GM18507 (cell line): ENCODE results near the gene FCRL1.

Experiments used
- DNase-seq: peaks from one replicate; pipeline ENCODE4 v3.0.0; 2011; ENCODE audit warnings: low read depth; ENCODE audit not compliant: insufficient read length; ENCODE audit errors: extremely low spot score
- FAIRE-seq: peaks from 2 replicates; lab custom pipeline; 2011; peaks lifted over from hg19 to GRCh38; lab: Jason Lieb, UNC

FCRL1 gene, protein sequence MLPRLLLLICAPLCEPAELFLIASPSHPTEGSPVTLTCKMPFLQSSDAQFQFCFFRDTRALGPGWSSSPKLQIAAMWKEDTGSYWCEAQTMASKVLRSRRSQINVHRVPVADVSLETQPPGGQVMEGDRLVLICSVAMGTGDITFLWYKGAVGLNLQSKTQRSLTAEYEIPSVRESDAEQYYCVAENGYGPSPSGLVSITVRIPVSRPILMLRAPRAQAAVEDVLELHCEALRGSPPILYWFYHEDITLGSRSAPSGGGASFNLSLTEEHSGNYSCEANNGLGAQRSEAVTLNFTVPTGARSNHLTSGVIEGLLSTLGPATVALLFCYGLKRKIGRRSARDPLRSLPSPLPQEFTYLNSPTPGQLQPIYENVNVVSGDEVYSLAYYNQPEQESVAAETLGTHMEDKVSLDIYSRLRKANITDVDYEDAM

DNA sequence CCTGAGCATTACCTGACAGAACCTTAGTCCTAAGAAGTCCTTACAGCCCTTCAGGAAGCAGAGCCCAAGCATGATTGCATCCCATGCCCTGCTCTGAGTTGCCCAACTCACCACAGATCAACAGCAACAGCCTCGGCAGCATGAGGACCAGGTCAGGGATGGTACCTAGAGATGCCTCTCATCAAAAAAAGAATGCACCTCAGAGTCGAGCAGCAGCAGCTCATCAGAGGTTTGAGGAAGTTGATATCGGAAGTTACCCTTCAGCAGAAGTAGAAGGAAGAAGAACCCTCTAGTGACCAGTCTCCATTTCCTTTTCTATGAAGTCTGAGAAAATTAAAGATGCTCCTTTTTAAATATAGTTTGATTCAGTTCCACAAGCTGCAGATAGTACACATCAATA lies at the start of gene FCRL1:
FCRL1 (minus strand) TSS at position 225 of the 400 bp plus-strand sequence; CDS start at position 142, 83 bp downstream.
- DNase-seq (no peak), FAIRE-seq (no peak)

DNA sequence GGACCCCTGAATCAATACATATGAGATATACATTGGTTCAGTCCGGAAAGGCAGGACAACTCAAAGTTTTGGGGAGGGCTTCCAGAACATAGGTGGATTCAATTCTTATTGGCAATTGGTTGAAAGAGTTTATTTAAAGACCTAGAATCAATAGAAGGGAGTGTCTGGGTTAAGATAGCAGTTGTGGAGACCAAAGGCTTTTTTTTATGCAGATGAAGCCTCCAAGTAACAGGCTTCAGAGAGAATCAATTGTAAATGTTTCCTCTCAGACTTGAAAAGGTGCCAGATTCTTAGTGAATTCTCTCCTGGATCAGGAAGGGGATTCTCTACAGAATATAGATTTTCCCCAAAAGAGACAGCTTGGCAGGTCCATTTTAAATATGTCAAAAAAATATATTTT lies 48.7 kb upstream of the FCRL1 start:
- DNase-seq (no peak), FAIRE-seq (no peak)

DNA sequence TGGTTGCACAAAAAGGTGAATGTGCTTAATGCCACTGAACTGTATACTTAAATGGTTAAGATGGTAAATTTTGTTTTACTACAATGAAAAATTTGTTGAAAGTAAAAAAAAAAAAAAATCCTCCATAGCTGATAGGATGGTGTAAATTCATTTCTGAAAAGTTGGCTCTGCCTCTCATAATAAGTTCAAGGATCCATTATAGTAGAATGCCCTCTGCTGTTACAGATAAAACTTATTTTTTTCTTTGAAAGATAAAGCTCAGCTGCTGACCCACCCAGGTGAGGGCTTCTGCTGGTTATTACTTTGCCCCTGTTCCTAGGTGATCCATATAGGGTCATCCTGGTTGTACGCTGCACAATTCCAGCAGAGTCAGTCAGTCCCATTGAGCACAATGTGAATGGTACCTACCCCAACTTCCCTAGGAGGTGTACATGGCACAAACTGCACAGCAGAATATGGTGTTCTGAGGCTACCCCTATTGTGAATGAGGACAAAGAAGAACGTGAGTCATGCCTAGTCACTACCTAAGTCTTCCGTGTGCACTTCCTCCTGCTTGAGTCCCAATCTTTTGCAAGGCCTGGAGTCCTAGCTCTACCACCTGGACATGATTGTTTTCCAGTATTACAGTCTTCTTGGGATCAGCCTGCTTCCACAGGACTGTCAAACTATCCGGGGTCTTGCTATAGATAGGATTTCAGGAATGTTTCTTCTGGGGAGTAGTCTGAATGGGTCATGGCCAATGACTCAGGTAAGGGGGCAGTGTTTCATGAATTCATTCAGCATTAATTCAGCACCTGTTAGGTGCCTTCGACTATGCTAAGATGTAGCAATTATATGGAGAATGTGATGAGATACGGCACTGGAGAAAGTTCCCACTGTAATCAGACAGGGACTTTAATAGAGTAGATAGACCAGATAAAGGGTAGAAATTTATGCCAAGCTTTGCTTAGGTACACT lies 42.5 kb upstream of the FCRL1 start:
- no peak for FAIRE-seq
- DNase-seq = no peak

DNA sequence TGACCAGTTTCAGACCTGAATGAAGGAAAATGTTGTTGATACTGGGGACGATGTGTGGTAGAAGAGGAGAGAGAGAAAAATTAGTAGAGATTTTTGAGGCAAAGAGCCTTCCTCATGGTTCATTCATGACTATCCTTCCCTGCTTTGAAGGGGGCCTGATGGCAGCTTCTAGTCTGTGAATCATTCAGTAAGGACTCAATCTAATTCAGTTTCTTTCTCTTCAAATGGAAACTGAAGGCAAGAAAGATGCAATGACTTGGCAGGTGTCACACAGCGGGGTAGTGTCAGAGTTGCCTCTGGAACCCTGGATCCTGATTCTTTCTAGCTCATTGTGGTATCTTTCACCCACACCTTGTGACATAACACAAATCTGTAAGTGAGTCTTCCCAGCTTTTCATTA lies 36.6 kb upstream of the FCRL1 start:
- DNase-seq (no peak), FAIRE-seq (peak; percentile 39)

DNA sequence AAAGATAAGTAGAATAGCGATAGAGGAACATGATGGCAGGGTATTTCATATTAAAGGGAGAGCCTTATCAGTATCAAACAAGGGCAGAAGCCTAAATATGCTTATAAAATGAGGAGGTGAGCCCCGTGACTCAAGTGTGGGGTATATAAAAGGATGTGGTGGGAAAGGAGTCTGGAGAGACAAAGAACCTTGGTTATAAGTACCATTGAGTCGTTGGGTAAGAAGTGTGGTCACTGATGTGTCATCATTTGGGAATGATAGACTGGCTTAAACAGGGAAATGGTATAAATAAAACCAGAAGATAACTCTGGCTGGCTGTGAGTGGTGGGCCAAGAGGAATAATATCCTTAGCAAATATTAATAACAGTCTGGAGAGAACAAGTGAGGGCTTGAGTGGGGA lies 32.6 kb upstream of the FCRL1 start:
- FAIRE-seq (no peak), DNase-seq (no peak)

DNA sequence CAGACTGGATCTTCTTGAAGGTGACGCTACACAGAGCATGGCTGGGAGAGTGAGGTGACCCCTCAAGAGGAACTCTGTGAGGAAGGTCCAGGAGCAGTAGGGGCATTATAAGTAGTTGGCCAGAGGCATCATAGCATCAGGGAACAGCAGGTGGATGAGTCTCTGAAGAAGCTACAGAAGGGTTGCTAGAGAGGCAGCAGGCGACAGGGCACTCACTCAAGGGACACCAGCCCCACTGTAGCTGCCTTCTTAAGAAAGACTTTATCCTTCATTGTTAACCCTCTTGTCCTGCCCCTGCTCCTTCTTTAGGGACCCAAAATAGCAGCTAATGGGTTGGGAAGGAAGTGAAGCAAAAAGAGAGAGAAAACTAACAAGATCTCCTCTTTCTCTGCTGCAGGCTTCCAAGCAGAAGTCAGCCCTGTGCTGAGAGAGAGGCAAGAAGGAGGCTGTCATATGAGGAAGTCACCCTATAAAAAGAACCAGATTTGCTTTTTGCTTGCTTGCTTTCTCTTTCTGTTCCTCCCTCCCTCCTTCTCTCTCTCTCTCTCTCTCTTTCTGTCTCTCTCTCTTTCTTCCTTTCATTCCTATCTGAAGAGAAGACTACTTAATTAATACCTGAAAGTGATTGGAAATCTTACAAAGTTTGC lies 29.4 kb upstream of the FCRL1 start:
- FAIRE-seq (peak; percentile 90), DNase-seq (no peak)

DNA sequence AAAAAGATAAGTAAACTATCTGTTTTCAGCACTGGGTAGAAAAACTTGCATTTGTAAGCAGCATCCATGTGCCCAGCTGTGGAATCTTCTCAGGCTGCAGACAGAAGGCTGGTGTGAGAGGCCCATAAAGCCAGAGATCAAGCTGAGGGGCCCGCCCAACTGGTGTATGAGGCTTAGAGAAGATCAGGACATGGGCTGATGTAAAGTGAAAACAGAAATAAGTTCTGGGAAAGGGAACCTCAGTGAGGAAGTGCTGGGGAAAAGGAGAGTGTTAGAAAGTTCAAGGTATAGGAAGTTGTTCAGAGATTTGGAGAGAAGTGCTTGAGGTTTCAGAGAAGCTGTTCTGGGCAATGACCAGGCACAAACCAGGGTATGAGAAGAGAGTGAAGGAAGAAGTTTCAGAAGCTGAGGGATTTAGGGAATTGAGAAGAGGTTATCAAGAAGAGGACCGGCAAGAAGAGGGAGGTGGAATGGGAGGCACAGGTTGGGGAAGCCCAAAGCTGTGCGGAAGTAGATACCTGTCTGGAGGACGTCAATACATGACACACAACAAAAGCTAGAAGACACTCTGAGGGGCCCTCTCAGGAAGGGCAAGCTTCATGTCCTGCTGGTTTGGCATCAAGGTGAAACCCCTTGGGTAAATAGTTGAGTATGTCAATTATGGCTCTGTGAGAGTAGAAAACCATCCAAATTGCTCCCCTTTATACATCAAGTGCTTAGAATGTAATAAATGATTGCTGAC lies 24.3 kb upstream of the FCRL1 start:
- DNase-seq = no peak
- no peak for FAIRE-seq

DNA sequence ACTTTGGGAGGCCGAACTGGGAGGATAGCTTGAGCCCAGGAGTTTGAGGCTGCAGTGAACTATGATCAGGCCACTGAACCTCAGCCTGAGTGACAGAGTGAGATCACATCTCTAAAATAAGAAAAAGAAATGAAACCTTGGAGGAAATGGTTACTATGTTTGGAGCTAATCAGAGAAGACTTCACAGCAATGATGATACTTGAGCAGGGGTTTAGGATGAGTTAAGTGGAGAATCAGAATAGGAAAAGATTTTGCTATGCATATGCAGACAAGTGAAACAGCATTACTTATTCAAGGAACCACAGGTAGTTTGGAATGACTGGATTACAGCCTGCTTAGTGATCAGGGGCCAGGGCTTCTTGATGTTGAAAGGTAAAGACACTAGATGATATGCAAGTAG lies 23.0 kb upstream of the FCRL1 start:
- no peak for DNase-seq
- FAIRE-seq = peak; percentile 66

DNA sequence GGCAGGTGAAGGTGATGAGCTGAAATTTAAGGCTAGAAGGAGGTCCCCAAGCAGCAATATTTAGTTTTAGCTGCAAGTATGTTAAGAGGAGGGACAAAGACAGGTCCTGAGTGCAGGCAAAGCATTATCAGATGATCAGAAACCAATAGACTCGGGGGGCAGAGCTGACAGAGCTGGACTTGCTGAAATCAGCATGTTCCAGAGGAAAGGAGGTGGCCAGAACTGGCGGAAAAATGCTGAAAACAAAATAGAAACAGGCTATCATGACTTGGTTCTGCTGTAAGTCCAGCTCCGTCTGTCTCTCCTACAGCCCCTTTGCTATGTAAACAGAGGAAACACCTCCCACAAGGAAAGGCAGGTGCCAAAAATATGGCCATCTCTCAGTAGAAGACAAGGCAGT lies 21.8 kb upstream of the FCRL1 start, which contains the start of gene CD5L:
CD5L (minus strand) TSS at position 101 of the 400 bp plus-strand sequence. CDS start 107 bp downstream, outside the sequence.
- DNase-seq (no peak), FAIRE-seq (no peak)

DNA sequence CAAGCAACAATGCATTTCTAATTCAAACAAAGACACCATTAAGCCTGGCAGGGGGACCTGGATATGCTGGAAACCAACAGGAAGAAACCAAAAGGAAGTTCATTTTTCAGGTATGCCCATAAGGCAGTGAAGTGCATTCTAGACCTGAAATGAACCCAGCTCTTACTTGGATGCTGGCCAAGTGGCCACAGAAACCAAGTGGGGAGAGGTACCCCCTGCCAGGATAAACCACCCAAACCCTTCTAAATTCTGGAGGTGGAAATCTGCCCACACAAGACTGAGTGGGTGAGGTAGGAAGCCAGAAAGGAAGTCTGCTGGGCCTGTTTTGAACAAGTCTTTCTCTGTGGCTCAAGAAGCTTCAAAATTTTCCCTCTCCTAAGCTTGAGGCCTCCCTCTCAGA lies 19.0 kb upstream of the FCRL1 start:
- FAIRE-seq (no peak), DNase-seq (no peak)

DNA sequence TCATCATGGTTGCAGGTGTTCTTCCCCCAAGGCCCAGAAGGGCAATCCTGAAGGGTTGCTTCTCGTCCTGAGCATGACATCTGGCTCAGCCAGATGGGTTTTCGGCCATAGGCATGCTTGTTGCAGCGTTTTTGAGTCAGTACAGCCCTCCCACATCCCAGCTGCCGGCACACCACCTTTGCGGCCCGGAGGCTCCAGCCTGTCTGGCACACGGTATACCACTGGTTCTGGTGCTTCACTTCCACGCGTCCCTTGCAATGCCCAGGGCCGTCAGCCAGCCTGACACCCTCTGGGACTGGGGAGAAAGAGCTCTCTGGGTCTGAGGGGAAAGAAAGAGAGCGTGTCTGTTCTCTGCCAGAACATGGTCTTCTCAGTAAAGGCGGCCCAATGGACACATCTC lies 14.5 kb upstream of the FCRL1 start:
- no peak for FAIRE-seq
- no peak for DNase-seq

DNA sequence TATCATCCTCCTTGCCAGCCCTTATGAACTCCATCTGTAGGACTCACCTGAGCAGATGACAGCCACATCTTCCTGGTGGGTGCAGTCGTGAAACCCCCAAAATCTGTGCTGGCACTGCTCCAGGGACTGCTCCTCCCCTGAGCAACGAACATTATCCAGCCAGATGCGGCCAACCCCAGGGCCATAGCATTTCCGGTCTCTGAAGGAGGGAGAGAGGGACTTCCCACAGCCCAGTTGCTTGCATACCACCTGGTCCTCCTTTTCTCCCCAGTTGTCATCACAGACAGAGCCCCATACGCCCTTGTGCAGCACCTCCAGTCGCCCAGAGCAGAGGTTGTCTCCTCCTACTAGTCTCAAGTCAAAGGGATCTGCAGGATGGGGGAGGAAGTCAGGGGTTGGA lies 13.2 kb upstream of the FCRL1 start:
- no peak for DNase-seq
- FAIRE-seq = peak; percentile 57

DNA sequence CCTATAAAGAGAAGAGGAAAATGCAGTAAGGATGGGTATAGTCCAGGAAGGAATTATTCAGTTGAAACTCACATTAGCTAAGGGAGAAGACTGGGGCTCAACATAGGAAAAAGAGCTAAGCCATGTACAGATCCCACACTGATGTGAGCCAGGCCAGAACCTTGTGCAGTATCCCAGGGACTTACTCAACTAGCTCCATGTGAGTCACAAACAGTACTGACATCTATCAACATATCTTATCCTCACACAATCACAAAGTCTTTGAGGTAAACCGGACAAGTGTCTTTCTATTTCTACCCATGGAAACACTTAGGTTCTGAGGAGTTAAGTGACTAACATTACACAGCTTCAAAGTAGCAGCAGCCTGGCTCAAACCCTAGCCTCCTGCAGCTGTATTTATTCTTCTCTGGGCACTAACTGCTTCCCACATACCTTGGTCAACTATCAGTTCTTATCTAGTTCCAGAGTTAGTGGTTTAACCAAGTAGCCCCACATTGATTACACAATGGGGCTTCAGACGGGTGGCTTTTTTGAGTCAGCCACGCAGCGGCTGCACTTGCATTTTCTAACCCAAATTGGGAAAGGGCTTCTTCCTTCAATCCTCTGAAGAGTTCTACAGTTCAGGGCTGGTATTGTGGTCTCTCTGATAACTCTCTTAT lies 12.2 kb upstream of the FCRL1 start:
- no peak for FAIRE-seq
- no peak for DNase-seq

DNA sequence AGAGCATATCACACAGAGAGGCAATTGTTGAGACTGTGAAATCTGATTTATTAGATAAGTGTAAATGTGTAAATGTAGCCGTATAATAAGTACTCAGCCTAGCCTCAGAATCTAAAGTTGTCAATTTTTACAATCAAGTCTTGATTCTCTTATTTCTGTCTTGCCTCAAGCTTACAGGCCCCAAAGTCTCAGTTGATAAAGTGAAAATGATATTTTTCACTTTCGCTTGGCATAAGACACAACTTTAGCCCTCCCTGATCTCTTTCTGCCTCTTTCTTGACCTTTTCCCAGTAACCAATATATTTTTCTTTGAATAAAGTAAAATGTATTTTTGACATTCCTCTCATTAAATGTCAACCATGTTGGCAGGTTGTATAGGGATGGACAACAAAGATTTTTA lies 11.0 kb upstream of the FCRL1 start:
- peak; percentile 58 for FAIRE-seq
- no peak for DNase-seq

DNA sequence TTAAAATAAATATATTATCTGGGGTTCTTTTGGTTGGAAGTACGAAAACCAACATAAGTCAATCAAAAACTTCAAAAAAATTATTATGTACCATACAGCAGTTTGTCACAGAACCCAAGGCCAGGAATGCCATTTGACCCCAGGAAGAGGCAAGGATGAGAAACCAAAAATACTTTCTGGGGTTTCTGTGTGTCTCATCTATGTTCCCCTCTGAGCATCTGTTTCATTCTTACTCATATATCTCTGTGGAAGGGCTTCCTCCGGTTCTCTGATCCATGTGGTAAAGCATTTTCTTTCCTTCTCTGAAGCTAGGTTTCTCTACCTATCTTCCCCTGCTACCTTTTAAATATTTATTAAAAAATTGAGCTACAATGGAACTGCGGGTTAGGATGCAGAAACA lies 9.8 kb upstream of the FCRL1 start:
- DNase-seq (no peak), FAIRE-seq (peak; percentile 60)

DNA sequence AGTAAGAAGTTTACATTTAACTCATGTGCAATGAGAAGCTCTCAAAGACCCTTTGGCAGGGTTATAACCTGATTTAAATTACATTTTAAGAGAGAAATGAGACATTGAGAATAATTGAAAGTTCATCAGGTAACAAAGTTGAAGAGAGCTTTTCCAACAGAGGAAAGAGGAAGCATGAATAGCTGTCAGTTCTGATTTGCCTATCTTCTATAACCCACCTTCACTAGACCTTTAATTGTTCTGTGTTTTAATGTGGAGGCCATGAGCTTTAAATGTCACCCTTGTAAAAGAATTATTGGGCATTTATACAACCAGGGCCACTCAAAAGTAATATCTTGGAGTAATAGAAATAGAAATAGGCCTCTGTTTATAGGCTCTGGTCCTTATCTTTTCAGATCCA lies 9.3 kb upstream of the FCRL1 start:
- no peak for FAIRE-seq
- DNase-seq = no peak

DNA sequence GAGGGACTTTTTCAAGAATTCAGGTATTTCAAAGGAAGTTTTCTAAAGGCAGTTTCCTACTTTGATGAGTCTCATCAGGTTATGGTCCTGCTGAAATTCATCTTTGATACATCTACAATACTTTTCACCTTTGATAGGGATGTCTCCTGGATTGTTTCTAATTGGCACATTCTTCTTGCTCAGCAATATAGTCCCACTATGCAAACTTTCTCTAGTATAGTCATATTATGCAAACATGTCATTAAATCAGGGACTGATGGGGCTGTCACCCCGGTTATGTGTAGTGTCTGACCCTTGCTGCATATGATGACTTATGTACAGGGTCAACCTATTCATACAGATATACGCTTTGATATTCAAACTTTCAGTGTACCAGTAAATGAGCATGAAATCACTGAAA lies 379 bp upstream of the FCRL1 start:
- FAIRE-seq = no peak
- no peak for DNase-seq

DNA sequence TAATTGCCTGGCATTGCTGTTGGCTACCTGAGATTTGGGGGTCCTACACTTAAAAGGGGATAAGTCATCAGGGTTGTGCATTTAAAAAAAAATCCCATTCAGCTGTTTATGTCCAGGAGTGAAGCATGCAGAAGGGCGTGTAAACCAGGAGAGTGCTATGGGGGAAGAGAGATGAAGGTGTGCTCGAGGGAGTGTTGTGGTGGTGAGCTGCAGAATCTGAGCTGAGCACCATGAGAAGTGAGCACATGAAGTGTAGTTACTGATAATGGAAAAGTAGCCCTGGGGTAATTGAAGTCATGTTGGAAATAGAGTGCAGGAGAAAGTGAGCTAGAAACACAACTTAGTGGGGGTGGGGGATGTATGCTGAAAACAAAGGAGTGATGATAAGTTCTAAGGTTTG lies 705 bp downstream of the FCRL1 start:
- no peak for DNase-seq
- FAIRE-seq = no peak

DNA sequence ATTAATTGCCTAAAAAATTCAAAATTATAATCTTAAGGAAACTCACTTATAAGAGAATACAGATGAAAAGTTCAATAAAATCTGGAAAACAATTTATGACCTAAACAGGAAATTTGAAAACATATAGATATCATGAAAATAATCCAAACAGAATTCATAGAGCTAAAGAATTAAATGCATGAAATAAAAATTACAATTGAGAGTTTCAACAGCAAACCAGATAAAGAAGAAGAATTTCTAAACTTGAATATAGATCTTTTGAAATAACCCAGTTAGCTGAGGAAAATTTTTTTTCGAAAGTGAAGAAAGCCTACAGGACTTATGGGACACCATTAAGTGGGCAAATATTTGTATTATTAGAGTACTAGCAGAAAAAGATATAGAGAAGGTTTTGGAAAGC lies 6.7 kb downstream of the FCRL1 start:
- DNase-seq = no peak
- FAIRE-seq = no peak
